RPMI8226 (cell line): ENCODE measurements around the gene RPTOR.
"Not testable (repeated sequence)": the region's sequence is repeated elsewhere in the genome, so short reads cannot be mapped to it uniquely, and the experiment has no call there.

Source experiments
- DNase-seq: peaks from one replicate; pipeline ENCODE4 v3.0.0-alpha.2; 2015

The RPTOR gene

DNA sequence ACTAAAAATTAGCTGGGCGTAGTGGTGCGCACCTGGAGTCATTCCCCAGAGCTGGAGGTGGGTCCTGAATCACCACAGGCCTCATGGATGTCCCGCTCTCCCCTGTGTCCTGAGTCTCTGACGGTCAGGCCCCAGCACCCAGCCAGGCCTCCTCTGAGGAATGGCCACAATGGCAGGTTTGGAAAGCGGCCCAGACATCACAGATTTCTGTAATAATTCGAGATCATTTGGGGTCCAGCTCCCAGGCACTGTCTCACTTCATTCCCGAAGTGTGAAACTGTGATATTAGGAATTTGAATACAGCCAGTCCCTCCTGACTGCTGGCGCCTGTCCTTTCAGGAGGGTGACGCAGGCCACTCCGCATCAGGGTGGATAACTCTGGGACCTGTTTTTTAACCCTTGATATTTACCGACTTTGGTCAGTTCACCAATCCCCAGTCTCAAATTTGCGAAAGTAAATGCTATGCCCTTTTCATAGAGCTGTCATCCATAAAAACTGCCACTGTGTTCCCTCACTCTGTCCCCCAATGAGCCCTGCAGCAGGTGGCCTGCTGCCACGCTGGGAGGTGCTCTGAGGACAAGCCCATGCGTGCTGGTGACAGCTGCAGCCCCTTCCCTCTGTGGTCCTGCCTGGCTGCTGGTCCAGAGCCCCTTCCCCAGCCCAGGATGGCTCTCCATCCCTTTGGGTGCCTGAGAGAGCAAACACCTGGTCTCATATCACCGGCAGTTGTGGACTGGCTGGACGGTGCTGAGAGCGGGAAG, 28.3 kb upstream of the RPTOR start:
- DNase-seq = no peak

GRCh38 chr17:80517641-80518040, 27.0 kb upstream of the RPTOR start:
- no peak for DNase-seq

- DNase-seq = no peak
Measured at GRCh38 chr17:80518392-80518791, 26.2 kb upstream of the RPTOR start.

GRCh38 chr17:80519091-80519781, 25.4 kb upstream of the RPTOR start:
- DNase-seq = no peak

DNA sequence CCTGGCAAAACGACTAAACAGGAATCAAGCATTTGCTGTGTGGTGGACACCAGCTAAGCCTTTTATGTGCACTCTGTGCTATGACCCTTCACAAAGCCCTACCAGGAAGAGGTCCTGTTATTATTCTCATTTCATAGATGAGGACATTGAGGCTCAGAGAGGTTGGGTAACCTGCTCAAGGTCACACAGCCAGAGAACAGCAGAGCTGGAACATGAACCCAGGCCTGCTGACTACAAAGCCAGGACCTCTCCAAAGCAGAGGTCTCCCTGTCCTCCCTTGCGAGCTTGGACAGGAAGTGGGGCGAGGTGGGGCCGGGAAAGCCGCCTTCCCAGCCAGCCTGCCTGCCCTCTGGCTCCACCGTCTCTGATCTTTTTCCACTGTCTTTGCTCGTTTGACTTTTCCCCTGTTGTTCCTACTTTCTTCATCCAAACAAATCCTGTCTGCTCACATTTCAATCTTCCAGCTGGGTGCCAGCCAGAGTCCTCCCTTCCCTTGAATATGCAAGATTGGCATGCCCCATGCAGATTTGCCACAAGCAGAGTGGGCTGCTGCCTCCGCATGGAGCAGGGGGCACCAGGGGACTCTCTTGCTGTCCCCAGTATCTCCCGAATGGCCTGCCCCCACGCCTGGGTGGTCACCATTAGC, 23.7 kb upstream of the RPTOR start:
- no peak for DNase-seq

DNA sequence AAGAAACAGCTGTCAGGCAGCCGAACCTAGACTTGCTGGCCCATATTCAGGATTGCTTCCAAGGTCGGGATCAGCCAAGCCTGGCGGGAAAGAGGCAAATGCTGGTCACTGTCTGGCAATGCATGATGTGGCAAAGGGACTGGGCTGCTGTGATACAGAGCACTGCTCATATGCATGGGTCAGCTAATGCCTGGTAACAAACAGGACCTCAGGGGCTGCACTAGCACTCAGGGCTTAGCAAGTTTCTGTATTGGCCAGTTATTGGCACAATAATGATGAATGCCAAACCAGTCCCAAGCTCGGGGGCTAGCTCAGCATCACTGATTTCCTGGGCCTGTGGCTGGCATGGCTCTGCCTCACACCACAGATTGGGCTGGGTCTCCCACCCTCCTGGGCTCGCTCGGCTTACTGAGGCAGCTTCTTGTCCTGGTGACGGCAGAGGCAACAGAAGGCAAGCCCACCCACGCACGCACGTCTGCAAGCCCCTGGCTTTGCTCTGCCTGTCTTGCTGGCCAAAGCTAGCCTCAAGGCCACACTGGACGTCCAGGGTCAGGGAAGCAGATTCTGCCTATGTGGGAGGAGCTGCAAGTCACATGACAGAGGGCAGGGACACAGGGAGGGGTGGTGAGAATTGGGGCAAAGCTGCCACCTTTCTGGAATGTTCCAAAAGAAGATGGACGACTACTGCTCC, 21.4 kb upstream of the RPTOR start:
- DNase-seq = no peak

DNA sequence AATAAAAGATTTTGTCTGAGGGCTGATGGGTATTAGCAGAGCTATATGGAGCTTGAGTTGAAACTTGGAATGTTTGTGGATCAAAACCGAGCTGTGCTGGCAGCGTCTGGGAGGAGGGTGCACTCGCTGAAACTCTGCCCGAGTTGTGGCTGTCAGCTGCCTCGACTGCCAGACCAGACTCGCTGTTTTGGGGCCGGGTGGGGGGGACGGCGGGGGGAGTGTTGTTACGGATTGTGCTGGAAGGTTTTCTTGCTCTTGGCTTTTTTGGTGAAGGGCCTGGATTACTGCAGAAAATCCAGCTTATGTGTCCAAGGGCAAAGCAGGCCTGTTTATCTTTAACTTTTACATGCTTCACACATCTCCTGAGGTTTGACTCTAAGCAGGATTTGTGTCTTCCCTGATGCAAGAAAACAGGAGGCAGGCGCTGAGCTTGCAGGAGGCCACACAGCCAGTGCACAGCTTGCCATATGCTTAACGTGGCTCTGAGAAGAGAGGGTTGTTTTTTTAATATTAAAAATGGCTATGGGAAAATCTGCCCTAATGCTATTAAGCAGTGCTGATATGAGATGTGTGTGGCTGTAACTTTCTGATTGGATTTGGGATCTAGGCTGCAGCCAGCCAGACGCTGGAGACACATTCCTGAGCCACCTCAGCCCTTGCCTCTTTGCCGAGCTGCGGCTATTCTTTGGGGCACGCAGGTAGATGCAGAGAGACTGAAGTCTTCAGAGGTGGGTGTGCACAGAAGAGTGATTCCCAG, 20.5 kb upstream of the RPTOR start:
- DNase-seq = no peak

- DNase-seq = no peak
Measured at GRCh38 chr17:80526116-80526910, 18.3 kb upstream of the RPTOR start.

GRCh38 chr17:80527016-80527645, 17.5 kb upstream of the RPTOR start:
- DNase-seq = no peak

DNA sequence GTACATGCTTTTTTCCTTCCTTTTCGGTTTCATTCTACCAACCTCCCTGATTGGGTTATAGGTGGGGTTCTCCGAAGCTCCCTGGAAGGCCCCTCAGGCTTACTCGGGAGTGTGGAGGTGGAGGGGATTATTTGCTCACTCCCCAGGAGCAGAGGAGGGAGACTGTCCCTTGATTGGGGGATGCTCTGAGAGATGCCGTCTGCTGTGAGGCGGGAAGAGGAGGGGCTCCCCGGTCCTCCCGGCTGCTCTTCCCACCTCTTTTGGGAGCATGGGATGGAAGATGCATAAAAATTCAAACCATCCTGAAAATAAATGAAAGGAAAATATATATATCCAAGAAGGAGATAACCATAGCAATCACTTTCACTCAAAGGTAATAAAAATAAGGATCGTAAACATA, 16.1 kb upstream of the RPTOR start:
- DNase-seq = no peak

- no peak for DNase-seq
Measured at GRCh38 chr17:80529104-80529903, 15.3 kb upstream of the RPTOR start.

DNA sequence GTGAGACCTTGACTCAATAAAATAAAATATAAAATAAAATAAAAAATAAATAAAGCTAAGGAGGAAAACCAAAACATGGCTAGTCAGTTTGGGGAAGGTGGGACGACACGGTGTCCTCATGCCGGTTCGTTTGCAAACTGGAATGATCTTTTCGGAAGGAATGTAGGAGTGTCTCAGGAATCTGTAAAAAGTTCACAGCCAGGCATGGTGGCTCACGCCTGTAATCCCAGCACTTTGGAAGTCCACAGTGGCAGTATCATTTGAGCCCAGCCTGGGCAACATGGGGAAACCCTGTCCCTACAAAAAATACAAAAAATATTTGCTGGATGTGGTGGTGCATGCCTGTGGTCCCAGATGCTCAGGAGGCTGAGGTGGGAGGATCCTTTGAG, 14.7 kb upstream of the RPTOR start:
- no peak for DNase-seq

DNA sequence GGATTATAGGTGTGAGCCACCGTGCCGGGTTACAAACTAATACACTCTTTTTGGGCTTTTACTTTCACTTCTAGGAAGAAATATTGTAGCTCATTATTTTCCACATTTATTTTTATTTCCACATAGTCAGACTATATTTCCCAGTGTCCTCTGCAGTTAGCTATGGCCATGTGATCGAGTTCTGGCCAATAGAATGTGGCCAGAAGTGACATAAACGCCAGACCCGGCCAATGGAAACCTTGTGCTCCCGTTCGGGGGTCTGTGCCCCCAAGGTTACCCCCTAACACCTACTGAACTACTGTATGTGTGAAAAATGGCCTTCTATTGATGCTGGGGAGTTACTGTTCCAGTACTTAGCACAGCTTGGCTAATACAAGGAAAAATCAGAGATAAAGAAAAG, 13.2 kb upstream of the RPTOR start:
- no peak for DNase-seq

DNA sequence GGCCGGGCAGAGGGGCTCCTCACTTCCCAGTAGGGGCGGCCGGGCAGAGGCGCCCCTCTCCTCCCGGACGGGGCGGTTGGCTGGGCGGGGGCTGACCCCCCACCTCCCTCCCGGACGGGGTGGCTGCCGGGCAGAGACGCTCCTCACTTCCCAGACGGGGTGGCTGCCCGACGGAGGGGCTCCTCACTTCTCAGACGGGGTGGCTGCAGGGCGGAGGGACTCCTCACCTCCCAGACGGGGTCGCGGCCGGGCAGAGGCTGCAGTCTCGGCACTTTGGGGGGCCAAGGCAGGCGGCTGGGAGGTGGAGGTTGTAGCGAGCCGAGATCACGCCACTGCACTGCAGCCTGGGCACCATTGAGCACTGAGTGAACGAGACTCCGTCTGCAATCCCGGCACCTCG, 7.3 kb upstream of the RPTOR start:
- DNase-seq = not testable (repeated sequence)

- no peak for DNase-seq
Measured at GRCh38 chr17:80538484-80538883, 6.2 kb upstream of the RPTOR start.

- DNase-seq = peak; percentile 56
Measured at GRCh38 chr17:80539022-80539641, 5.5 kb upstream of the RPTOR start.

DNA sequence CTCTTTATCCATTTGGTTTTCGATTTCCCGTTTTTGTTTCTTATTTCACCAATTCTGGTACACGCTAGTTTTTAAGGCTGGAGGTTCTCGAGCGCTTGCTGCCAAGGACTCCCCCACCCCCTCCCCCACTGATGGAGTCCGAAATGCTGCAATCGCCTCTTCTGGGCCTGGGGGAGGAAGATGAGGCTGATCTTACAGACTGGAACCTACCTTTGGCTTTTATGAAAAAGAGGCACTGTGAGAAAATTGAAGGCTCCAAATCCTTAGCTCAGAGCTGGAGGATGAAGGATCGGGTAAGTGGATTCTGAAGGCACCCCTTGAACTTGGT, 825 bp downstream of the RPTOR start:
- peak; percentile 2 for DNase-seq

DNA sequence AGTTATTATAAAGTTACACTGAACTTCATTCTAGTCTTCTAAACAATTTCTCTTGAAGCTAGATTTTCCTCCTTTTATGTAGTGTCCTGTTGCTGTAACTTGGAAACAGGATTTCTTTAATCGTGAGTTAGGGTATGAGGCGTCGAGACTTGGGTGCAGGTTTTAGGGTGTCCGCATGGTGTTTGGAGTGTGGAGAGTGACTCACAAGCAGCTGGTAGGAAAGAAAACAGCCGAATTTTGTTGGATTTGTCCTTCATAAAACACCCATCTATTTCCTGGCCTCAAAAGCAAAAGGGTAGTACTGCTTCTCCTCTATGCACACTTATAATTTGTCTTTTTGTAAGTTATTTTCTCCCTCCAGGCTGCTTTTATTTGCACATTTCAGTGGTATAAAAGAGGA, 1.6 kb downstream of the RPTOR start:
- DNase-seq = no peak

- DNase-seq = no peak
Measured at GRCh38 chr17:80552523-80552922, 7.9 kb downstream of the RPTOR start.

GRCh38 chr17:80555266-80555665, 10.6 kb downstream of the RPTOR start:
- no peak for DNase-seq
